DMS79 (cell line): Measurements from ENCODE around the gene LEMD1.

ENCODE experiments used
- DNase-seq: peaks from one replicate; lab custom pipeline; 2025; lab: John Stamatoyannopoulos, UW

Gene LEMD1, protein sequence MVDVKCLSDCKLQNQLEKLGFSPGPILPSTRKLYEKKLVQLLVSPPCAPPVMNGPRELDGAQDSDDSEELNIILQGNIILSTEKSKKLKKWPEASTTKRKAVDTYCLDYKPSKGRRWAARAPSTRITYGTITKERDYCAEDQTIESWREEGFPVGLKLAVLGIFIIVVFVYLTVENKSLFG

GRCh38 chr1:205421798-205422197 lies at the start of gene LEMD1:
Gene LEMD1 (minus strand): TSS chr1:205422056. CDS start chr1:205420536, 1,520 bp downstream.
- DNase-seq, result peak; percentile 52

DNA sequence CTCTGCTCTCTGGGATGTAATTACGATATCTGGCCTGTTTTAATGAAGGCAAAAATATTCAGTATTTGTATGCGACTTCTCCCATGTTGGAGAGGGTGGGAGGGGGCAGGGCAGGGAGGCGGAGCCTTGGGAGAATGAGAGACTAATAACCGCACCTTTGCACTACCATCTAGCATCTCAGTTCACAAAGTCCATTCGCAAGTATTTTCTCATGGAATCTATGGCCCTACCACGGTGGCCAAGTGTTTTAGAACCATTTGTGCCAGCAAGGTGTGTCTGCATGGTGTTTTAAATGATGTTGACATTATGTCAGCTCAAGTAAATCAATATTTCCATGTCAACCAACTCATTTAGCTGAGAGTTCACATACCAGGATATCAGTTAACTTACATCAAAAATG lies 48.3 kb upstream of the LEMD1 start:
- no peak for DNase-seq

DNA sequence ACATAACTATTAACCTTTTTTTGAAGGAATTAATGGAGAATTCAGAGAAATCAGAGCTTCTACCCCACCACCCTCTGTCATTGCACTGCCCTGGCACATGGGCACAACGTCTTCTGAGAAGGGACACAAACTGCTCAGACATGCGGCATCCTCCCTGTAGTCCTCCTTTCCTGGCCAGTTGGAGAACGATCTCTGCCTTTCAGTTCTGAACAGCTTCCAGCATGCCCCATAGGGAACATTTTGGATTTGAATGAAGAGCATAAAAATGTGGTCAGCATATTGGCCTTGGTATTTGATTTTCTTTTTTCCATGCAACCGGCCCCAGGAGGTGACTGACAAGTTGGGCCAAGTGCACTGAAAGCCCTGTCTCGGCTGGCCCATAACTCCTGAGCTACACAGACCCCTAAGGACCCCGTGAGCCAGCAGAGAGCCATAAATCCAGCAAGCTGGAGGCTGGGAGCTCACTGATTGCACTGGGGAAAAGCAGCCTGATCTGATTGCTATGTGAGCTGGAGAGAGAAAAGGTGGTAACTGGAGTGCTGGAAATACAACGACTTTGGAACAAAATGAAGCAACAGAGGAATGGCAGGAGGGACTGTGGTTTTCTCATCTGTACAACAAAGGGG lies 44.9 kb upstream of the LEMD1 start:
- no peak for DNase-seq

- DNase-seq, result no peak
Observed at GRCh38 chr1:205465392-205465791, 43.5 kb upstream of the LEMD1 start.

- no peak for DNase-seq
Observed at GRCh38 chr1:205458777-205459566, 37.1 kb upstream of the LEMD1 start.

DNA sequence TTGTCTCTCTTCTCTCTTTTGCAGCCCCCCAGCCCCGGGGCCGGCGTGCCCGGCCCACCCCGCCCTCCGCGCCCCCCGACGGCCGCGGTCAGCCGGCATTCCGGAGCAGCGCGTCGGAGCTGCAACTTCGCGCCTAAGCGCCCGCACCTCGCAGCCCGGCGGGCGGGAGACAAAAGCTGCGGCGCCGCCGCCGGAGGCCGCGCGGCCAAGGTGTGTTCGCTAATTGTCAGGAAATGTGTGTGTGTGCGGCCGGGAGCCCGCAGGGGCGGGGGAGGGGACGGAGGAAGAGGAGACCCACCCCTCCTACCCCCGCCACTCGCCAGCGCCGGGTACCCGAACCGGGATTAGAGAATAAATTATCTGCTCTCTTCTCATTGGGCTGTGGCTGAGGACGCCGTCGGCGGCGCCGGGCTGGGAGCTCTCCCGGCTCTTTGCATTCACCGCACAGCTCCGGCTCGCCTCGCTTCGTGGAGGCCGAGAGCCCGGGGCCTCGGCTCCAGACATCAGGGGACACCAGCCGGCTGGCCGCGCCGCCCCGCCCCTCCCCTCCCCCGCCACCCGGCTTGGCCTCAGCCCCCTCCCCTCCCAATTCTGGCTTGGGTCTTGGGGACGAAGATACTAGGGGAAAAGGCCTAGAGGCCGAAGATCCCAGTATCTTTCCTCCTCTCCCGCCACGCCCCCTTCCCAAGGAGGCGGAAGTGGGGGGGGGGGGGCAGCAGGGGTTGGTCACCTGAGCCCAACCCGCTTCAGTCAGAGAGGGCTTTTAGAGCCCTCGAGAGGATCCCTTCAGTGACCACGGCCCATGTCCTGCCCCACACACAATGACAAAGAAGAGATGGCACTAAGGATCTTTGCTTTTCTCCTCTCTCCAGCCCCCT lies 35.3 kb upstream of the LEMD1 start:
- peak; percentile 70 for DNase-seq

DNA sequence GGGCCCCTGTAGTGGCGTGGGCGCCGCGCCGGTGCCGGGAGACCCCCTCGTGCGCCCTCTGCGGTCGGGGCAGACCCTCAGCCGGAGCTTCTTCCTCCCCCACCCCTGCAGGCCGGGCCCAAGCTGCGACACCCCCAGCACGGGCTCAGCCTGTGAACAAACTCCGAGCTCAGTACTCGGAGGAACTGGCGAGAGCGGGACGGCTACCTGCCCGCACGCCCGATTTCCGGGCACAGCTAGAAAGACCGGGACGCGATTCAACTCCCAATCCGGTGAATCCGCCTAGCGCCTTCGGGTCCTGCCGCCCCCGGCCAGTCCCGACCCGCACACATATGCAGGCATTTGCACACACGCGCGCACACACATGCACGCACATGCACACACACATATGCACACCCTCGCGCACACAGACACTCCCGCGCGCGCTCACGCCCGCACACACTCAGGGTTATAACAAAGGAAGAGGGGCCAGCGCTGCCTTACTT lies 34.6 kb upstream of the LEMD1 start:
- peak; percentile 23 for DNase-seq

DNA sequence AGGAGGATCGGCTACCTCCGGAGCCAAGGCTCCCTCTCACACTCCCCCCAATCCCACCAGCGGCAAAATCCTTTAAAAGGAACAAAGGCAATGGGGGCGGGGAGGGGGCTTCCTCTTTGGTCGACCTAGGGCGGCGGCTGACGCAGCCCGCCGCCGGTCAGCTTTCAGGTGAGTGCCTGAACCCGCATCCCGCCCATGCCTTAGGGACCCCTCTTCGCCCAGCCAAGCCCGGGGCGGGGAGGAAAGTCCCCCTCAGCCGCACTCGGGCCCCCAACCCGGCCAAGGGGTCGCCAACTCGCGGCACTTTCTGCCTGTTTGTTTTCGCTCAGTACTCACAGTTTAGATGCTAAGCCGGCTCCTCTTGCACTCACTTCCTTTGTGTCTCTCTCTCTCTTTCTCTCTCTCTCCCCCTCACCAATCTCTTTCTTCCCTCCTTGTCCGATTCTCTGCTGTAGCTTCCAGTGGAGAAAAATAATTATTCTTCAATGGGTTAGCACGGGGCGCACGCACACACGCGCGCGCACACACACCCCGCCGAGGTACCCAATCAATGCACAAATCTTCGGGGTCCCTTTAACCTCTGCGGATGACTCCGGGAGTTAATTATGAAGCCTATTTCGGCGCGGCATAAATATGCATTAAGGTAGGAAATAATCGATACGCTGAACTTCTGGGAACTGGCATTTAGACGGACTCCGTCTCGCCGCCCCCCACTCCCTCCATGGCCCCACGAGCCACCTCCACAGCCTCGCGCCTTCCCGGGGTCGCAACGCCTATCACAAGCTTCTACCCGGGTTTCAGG lies 33.9 kb upstream of the LEMD1 start, which contains the start of gene BLACAT1:
Gene BLACAT1, minus strand, starts transcription at position 465 of the 802 bp plus-strand sequence.
- no peak for DNase-seq

- no peak for DNase-seq
Observed at GRCh38 chr1:205454903-205455335, 33.1 kb upstream of the LEMD1 start.

GRCh38 chr1:205453466-205453865 lies 31.6 kb upstream of the LEMD1 start:
- DNase-seq, result no peak

DNA sequence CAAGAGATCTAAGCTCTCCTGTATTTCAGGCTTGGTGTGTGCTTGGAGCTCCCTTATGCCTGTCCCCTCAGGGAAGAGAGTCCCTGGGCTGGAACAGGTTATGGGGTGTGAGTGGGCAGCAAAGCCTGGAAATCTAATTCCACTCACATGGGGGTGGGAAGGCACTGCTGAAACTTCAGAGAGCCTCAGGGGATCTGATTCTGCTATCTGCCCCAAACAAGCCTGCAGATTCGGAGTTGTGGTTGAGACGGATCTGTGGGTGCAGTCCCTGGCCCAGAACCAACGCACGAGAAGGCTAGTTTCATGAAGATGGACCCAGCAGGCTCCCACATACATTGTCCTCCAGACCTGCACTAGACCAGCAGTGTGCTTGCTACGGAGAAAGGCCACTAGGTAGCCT lies 31.1 kb upstream of the LEMD1 start:
- no peak for DNase-seq

DNA sequence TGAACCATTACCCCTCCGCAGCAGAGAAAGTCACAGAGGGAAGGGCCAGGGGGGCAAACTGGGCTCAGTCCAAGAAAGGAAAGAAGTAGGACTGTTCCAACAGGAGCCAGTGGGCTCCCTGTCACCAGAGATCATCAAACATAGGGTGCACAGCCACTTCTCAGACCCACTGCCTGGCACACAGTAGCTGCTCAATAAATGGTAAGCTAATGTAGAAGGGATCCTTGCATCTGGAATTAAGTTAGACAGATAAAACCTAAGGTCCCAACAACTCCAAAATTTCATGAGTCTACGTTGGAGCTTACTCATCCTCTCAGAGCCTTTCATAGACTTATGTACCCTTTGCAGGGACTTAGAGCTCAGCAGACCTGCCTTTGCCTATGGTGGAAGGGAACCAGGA lies 30.5 kb upstream of the LEMD1 start:
- DNase-seq, result no peak

GRCh38 chr1:205451759-205452164 lies 29.9 kb upstream of the LEMD1 start:
- DNase-seq, result no peak

DNA sequence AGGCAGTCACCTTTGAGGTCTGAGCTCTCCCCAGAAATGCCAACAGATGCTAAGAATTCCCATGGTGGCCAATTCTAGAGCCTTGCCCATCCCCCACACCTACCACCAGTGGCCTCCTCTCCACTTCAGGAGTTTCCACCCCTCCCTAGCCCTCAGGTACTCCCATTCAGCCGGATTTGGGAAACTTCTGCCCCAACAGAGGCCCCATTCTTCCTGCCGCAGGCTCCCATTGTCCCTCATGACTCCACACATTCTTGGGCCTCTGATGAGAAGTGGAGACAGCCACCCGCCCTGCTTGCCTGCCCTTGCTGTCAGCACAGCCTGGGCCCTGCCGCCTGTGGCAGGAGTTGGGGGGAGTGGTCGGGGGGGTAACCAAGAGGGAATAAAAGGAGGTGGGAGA lies 29.3 kb upstream of the LEMD1 start:
- DNase-seq, result no peak

GRCh38 chr1:205450448-205450847 lies 28.6 kb upstream of the LEMD1 start:
- DNase-seq, result peak; percentile 68

- peak; percentile 92 for DNase-seq
Observed at GRCh38 chr1:205449750-205450443, 28.0 kb upstream of the LEMD1 start.

DNA sequence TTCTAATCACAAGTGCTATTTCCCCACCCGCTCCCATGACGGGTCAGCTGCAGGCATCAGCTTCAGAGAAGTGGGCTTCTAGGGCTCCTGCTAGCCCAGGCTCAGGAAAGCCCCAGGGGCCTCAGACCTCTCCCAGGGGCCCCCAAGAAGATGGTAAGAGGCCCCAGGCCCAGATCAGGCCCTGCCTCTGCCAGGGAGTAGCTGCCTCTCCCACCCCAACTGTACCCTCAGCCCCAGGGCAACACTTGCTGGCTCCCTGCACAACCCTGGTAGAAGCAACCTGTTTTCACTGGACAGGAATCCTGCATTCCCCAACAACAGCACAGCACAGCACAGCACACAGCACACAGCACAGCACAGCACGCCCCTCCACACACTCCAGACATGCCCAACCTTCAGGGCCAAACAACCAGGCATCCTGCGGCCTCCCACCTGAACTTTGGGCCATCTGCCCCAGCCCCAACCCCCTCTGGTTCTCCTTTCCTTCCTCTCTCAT lies 27.4 kb upstream of the LEMD1 start:
- DNase-seq, result no peak

GRCh38 chr1:205448540-205449253 lies 26.8 kb upstream of the LEMD1 start:
- DNase-seq, result no peak
